DMS53 treated with DMSO at 0.1 percent for 48 hours (cell line): ENCODE measurements around the gene ITGA6.

Source experiments
- DNase-seq: peaks from one replicate; lab custom pipeline; 2025; ENCODE audit not compliant: unreplicated experiment; lab: John Stamatoyannopoulos, UW

The ITGA6 gene

GRCh38 chr2:172464400-172465129 is 37.2 kb downstream of the ITGA6 start:
- no peak for DNase-seq

GRCh38 chr2:172465417-172466334 is 38.3 kb downstream of the ITGA6 start:
- DNase-seq, result peak; percentile 95

- DNase-seq, result no peak
Observed at GRCh38 chr2:172467382-172467781, 40.0 kb downstream of the ITGA6 start.

GRCh38 chr2:172470958-172471922 is 43.9 kb downstream of the ITGA6 start:
- no peak for DNase-seq

- no peak for DNase-seq
Observed at GRCh38 chr2:172472446-172473033, 45.2 kb downstream of the ITGA6 start.

- no peak for DNase-seq
Observed at GRCh38 chr2:172473167-172473566, 45.8 kb downstream of the ITGA6 start.

GRCh38 chr2:172478353-172478752 is 51.0 kb downstream of the ITGA6 start:
- no peak for DNase-seq

- DNase-seq, result no peak
Observed at GRCh38 chr2:172480301-172481218, 53.2 kb downstream of the ITGA6 start.

GRCh38 chr2:172481507-172482262 is 54.3 kb downstream of the ITGA6 start:
- no peak for DNase-seq

GRCh38 chr2:172484253-172484652 is 56.9 kb downstream of the ITGA6 start:
- DNase-seq, result peak; percentile 8

GRCh38 chr2:172484706-172485105 is 57.3 kb downstream of the ITGA6 start:
- no peak for DNase-seq

GRCh38 chr2:172488556-172488955 is 61.2 kb downstream of the ITGA6 start:
- DNase-seq, result no peak

- no peak for DNase-seq
Observed at GRCh38 chr2:172489681-172490080, 62.3 kb downstream of the ITGA6 start.

- no peak for DNase-seq
Observed at GRCh38 chr2:172496160-172496608, 68.8 kb downstream of the ITGA6 start.

GRCh38 chr2:172507199-172507598 is 79.8 kb downstream of the ITGA6 start:
- DNase-seq, result no peak

GRCh38 chr2:172510088-172510487 is 82.7 kb downstream of the ITGA6 start:
- no peak for DNase-seq

- no peak for DNase-seq
Observed at GRCh38 chr2:172510548-172510947, 83.2 kb downstream of the ITGA6 start.

GRCh38 chr2:172512810-172513523 is 85.6 kb downstream of the ITGA6 start:
- no peak for DNase-seq
